ENCODE data around the gene TMC1. TPM values are rescaled to one million over a fixed set of nuclear protein-coding genes. Genes with fewer than 3 reads are reported as not detected.

Gene TMC1
- total RNA-seq, 3 donors from 2014 or later = under 0.01 to 0.16 TPM; not detected in 1

DNA sequence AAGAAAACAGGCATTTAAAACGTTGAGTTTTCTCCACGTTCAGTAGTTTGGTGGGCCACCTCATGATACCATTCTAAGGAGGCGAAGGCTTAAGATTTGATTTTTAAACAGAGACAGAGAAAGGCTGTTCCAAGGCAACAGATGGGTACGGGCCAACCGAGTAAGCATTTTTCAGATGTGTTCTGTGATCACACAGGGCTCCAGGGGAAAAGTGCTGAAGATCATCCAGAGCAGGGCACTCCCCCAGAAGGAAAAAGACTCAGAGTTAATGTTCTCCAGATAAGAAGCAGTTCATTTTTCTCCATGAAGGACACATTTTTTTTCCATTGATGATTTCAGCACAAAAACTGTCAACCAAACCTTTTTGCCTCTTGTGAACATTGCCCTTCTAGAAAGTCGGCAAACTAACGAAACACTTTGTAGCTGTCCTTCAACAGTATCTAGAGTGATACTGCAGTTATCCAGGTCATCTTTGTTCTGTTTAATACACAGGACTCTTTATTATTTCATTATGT is 292.7 kb downstream of the TMC1 start:
- Histone ChIP-seq H3K9me3 (no peaks in the 10 kb centered on the region), H3K27me3 (no peaks in the 10 kb centered on the region), H3K4me1 (no peaks in the 10 kb centered on the region), H3K36me3 (no peaks in the 10 kb centered on the region), H3K27ac (no peak overlapping the region), H3K4me3 (no peak overlapping the region)
- DNase-seq (ENCODE audit: low spot score in 2 of 2) = no peak
- intact Hi-C loops (cut with DNase I; ENCODE audit: low total_unique reads) = no loop called here
- TF ChIP-seq POLR2A (IDR thresholded peaks at IDR 0.05) = no peak
- TF ChIP-seq, protein P1, sequence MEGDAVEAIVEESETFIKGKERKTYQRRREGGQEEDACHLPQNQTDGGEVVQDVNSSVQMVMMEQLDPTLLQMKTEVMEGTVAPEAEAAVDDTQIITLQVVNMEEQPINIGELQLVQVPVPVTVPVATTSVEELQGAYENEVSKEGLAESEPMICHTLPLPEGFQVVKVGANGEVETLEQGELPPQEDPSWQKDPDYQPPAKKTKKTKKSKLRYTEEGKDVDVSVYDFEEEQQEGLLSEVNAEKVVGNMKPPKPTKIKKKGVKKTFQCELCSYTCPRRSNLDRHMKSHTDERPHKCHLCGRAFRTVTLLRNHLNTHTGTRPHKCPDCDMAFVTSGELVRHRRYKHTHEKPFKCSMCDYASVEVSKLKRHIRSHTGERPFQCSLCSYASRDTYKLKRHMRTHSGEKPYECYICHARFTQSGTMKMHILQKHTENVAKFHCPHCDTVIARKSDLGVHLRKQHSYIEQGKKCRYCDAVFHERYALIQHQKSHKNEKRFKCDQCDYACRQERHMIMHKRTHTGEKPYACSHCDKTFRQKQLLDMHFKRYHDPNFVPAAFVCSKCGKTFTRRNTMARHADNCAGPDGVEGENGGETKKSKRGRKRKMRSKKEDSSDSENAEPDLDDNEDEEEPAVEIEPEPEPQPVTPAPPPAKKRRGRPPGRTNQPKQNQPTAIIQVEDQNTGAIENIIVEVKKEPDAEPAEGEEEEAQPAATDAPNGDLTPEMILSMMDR (IDR thresholded peaks at IDR 0.05) = no peak
- no peak for TF ChIP-seq POLR2AphosphoS5 (IDR thresholded peaks at IDR 0.05)

DNA sequence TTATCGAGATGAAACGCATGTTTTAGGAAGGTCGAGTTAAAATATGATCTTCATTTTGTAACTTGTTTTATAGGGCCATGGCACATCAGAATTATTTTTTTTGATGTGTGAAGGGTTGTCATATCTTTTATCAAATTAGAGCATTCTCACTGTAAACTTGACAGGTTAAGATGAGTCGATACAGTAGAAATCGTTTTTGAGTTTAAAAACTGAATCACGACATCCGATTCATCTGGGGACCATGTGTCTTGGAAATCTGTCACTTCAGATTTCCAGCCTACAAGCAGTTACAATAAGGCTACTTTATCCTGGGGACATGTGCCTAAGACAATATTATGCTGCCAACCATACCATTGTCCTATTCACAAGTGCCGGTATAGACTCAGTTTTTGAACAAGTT is 295.3 kb downstream of the TMC1 start:
- Histone ChIP-seq H3K36me3 (no peaks in the 10 kb centered on the region), H3K27me3 (no peaks in the 10 kb centered on the region), H3K4me3 (no peak overlapping the region), H3K9me3 (no peaks in the 10 kb centered on the region), H3K4me1 (no peaks in the 10 kb centered on the region), H3K27ac (no peak overlapping the region)
- DNase-seq (ENCODE audit: low spot score in 2 of 2) = no peak
- intact Hi-C loops (cut with DNase I; ENCODE audit: low total_unique reads) = no loop called here
- TF ChIP-seq POLR2AphosphoS5 (IDR thresholded peaks at IDR 0.05) (no peak), POLR2A (IDR thresholded peaks at IDR 0.05) (no peak)
- TF ChIP-seq, protein P1 (IDR thresholded peaks at IDR 0.05) = no peak

DNA sequence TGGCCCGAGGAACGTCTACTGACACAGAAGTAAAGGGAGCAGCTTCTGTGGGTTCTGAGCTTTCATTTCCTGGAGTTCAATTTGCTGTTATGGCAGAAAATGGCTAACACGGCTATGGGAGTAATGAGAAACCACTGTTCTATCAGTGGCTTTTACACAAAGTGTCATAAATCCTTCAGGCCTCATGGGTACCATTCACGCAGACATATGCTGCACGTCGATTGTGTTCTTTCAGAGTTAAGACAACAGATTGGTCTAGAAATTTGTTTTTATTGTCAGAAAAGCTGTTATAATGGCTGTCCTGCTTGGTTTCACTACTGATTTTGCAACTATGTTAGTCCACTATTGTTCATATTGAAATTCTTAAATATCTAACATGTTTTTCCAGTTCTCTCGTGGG is 296.0 kb downstream of the TMC1 start:
- Histone ChIP-seq H3K4me1 (no peaks in the 10 kb centered on the region), H3K27me3 (no peaks in the 10 kb centered on the region), H3K36me3 (no peaks in the 10 kb centered on the region), H3K27ac (no peak overlapping the region), H3K9me3 (no peaks in the 10 kb centered on the region), H3K4me3 (no peak overlapping the region)
- DNase-seq (ENCODE audit: low spot score in 2 of 2) = no peak
- intact Hi-C loops (cut with DNase I; ENCODE audit: low total_unique reads) = no loop called here
- TF ChIP-seq, protein P1 (IDR thresholded peaks at IDR 0.05) = no peak
- TF ChIP-seq POLR2AphosphoS5 (IDR thresholded peaks at IDR 0.05) = no peak
- TF ChIP-seq POLR2A (IDR thresholded peaks at IDR 0.05) = no peak

DNA sequence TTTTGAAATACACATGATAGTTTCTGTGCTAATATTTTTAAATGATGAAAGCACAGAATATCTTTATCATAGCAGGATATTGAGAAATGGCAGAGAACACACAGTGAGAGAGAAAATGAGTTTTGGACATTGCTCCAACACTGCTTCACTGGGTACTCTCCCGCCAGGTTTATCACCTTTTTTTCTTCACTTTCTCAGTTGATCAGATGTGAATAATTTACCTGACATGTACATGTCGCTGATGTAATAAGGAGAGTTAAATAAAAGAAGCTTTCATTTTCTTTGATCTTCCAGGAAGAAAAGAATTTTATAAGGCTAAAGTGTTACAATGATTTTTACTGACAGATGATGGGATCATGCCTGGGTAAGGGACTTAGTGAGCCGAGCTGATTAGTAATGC is 297.0 kb downstream of the TMC1 start:
- Histone ChIP-seq H3K27ac (no peak overlapping the region), H3K4me3 (no peak overlapping the region), H3K36me3 (no peaks in the 10 kb centered on the region), H3K4me1 (no peaks in the 10 kb centered on the region), H3K9me3 (no peaks in the 10 kb centered on the region), H3K27me3 (no peaks in the 10 kb centered on the region)
- DNase-seq (ENCODE audit: low spot score in 2 of 2) = no peak
- intact Hi-C loops (cut with DNase I; ENCODE audit: low total_unique reads) = no loop called here
- TF ChIP-seq, protein P1 (IDR thresholded peaks at IDR 0.05) = no peak
- TF ChIP-seq POLR2AphosphoS5 (IDR thresholded peaks at IDR 0.05) = no peak

DNA sequence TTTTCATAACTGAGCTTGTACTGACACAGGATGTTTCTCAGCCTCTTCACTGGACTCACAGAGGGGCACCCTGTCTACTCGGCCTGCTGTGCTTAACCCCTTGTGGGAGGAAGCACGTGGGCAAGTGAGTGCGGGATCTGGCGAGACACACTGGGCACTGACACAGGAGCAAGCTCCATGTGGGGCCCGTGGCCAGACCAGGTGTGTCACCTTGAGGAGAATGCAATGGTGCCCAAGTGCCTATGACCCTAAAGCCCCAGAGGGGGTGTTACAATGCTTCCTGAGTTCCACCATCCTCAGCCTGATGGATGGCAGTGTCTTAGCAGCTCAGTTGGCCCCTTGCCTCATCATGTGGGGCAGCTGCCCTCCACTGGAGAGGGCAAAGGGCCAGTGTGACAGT is 302.6 kb downstream of the TMC1 start:
- no peaks in the 10 kb centered on the region for H3K36me3 ChIP-seq
- H3K4me1 ChIP-seq = no peaks in the 10 kb centered on the region
- H3K27me3 ChIP-seq = no peaks in the 10 kb centered on the region
- no peak overlapping the region for H3K27ac ChIP-seq
- H3K4me3 ChIP-seq = no peak overlapping the region
- H3K9me3 ChIP-seq = no peaks in the 10 kb centered on the region
- no peak for TF ChIP-seq POLR2AphosphoS5 (IDR thresholded peaks at IDR 0.05)
- TF ChIP-seq POLR2A (IDR thresholded peaks at IDR 0.05) = no peak
- TF ChIP-seq, protein P1 (IDR thresholded peaks at IDR 0.05) = no peak
- intact Hi-C loops (cut with DNase I; ENCODE audit: low total_unique reads) = no loop called here
- DNase-seq (ENCODE audit: low spot score in 2 of 2) = no peak

All from breast epithelium (tissue), 4 donors.